Heart left ventricle (tissue), 16 donors: Measurements from ENCODE around the gene KRTAP12-4. TPM values are rescaled to one million over a fixed set of nuclear protein-coding genes. Genes with fewer than 3 reads are reported as not detected.
A peak's percentile ranks its signal among the peaks of the same experiment; 100 is the strongest.
"Not testable (repeated sequence)": the region's sequence is repeated elsewhere in the genome, so short reads cannot be mapped to it uniquely, and the experiment has no call there.

Experiments
- ATAC-seq, 4 donors: fragments of 200-7000 bp; cut with Tn5 transposase; one replicate each; pipeline ENCODE4 v1.9.1; 2020 to 2022; ENCODE audit warnings: moderate library complexity in 4 of 4, mild to moderate bottlenecking in 3 of 4, moderate number of reproducible peaks in 1 of 4
- DNase-seq, 5 donors: peaks; one replicate each; pipeline ENCODE4 v3.0.0-alpha.2; 2020
- H3K27ac ChIP-seq, 12 donors: fragments of 200-600 bp; sonication (generic) in 4 of 12; one replicate each; pipeline versions ENCODE4 v1.5.0 to v1.8.0; 2016 to 2022; ENCODE audit warnings: mild to moderate bottlenecking in 2 of 12
- H3K27me3 ChIP-seq, 9 donors: fragments of 200-600 bp; sonication (generic) in 2 of 9; one replicate each; pipeline versions ENCODE4 v1.5.1 to v1.8.0; 2016 to 2022; ENCODE audit warnings: mild to moderate bottlenecking in 3 of 9
- H3K36me3 ChIP-seq, 9 donors: fragments of 200-600 bp; sonication (generic) in 2 of 9; one replicate each; pipeline versions ENCODE4 v1.5.0 to v1.8.0; 2018 to 2022; ENCODE audit warnings: mild to moderate bottlenecking in 2 of 9
- H3K4me1 ChIP-seq, 12 donors: fragments of 200-600 bp; sonication (generic) in 4 of 12; one replicate each; pipeline versions ENCODE4 v1.5.0 to v1.8.0; 2016 to 2022; ENCODE audit warnings: mild to moderate bottlenecking in 3 of 12
- H3K4me3 ChIP-seq, 12 donors: fragments of 200-600 bp; sonication (generic) in 4 of 12; one replicate each; pipeline versions ENCODE4 v1.5.0 to v1.8.0; 2017 to 2022; ENCODE audit warnings: mild to moderate bottlenecking in 9 of 12, moderate library complexity in 4 of 12
- H3K9me3 ChIP-seq, 12 donors: fragments of 200-600 bp; sonication (generic) in 4 of 12; one replicate each; pipeline versions ENCODE4 v1.5.0 to v1.8.0; 2016 to 2022; ENCODE audit warnings: mild to moderate bottlenecking in 1 of 12
- CTCF ChIP-seq, 12 donors: fragments of 200-600 bp; sonication (generic) in 4 of 12; IDR thresholded peaks; one replicate each; pipeline versions ENCODE4 v1.5.0 to v1.8.0; 2018 to 2022; ENCODE audit warnings: antibody characterized with exemption in 12 of 12, mild to moderate bottlenecking in 5 of 12
- POLR2A ChIP-seq, 2 donors: fragments of 450-650 bp; IDR thresholded peaks; one replicate each; pipeline ENCODE4 v1.6.1; 2017; ENCODE audit warnings: antibody characterized with exemption in 2 of 2, mild to moderate bottlenecking in 2 of 2, moderate library complexity in 2 of 2
- WGBS, 4 donors: extraction: QIAGEN DNeasy Blood & Tissue Kit in 2 of 4; methylation state at CpG; one replicate each; pipeline versions ENCODE4 v1.1.5 to v1.1.7; 2013 to 2018; 5-methylcytosine and 5-hydroxymethylcytosine counted together
- intact Hi-C, 10 donors: fragments of 100-400 bp; cut with DNase I; formaldehyde crosslinking; loops; one replicate each; pipeline versions ENCODE4 v1.11.1 to v1.14.2; 2022
- polyA plus RNA-seq, 2 donors: library from polyadenylated mRNA; stranded (reverse); fragments of 200-250 nt; gene quantifications; one replicate each; pipeline ENCODE4 v1.2.3, GENCODE V29; 2013
- total RNA-seq, 9 donors: library from RNA; depleted of rRNA in 2 of 9; stranded (reverse); fragments of >200 nt in 2 of 9; fragmentation: NEBNext Ultra II Directional in 3 of 9; extraction: Animal tissue kit (Norgen Biotek cat#: 25700) in 3 of 9; gene quantifications; one replicate each; pipeline versions ENCODE4 v1.1.0 to v1.2.4, GENCODE V29; 2016 to 2023
- donor health status: ischemic (EF 13 %, LVEDD 7.1; RV severe dilation, severe dysfunction).
- donor health status: healthy with polysubstance abuse.
- donor health status: DM: no; HTN: yes; CAD: no.
- donor health status: DM: no; HTN: no; CAD: no.
- donor health status: ischemic (EF 25% LVEDD 6.9; RV normal size, moderate dysfunction).
- donor health status: ischemic (EF 25% LVEDD 5.7; RV mildly dilated, moderate dysfunction).
- donor health status: healthy.
- donor health status: DM: yes; HTN: yes; CAD: no.
- donor health status: ischemic (EF 35%, LVEDD 5.7; RV mildly dilated, moderate dysfunction).
- donor health status: nonischemic (EF 11% LVEDD 7.7; RV severe dilation, severe dysfunction).
- donor health status: DM: yes; HTN: yes; CAD: no.
- donor health status: PGD.
- donor health status: ischemic (EF 29% LVEDD 5.4; RV normal size, mild dysfunction).
- donor health status: nonischemic (EF 23%, LVEDD 6.1; RV moderate dilation, normal function).

Gene KRTAP12-4
- total and polyA plus RNA-seq, 11 donors = not detected

- WGBS, 4 donors = 89 to 92% (median 90%) methylated on average over 21 to 26 of the region's 26 CpGs
- no peak for TF ChIP-seq CTCF (IDR thresholded peaks at IDR 0.05)
- no peak for TF ChIP-seq POLR2A (IDR thresholded peaks at IDR 0.05)
- Histone ChIP-seq H3K27me3 (peaks cover 0 to 5% (median 0%) of the 10 kb centered on the region in 9 donors), H3K27ac (no peak overlapping the region), H3K9me3 (peaks cover 0 to 31% (median 5%) of the 10 kb centered on the region in 12 donors), H3K4me3 (no peak overlapping the region), H3K36me3 (no peaks in the 10 kb centered on the region), H3K4me1 (peaks cover 0 to 3% (median 0%) of the 10 kb centered on the region in 12 donors)
- intact Hi-C loops = no loop called here
- peak in 1 of 5 donors; percentile 56 for DNase-seq
- ATAC-seq = peak in 1 of 4 donors; percentile 19
These were observed 40.9 kb downstream of the KRTAP12-4 start for GRCh38 chr21:44613386-44614155.

GRCh38 chr21:44612669-44613229 lies 41.7 kb downstream of the KRTAP12-4 start:
- Histone ChIP-seq H3K9me3 (peaks cover 0 to 31% (median 5%) of the 10 kb centered on the region in 12 donors), H3K27me3 (peaks cover 0 to 5% (median 0%) of the 10 kb centered on the region in 9 donors), H3K4me1 (no peaks in the 10 kb centered on the region), H3K27ac (no peak overlapping the region), H3K36me3 (no peaks in the 10 kb centered on the region), H3K4me3 (no peak overlapping the region)
- intact Hi-C loops = no loop called here
- WGBS, 4 donors = 81 to 87% (median 86%) methylated on average over 10 to 13 of the region's 13 CpGs
- ATAC-seq (no peak), DNase-seq (peak in 1 of 5 donors; percentile 44)
- TF ChIP-seq POLR2A (IDR thresholded peaks at IDR 0.05) (no peak), CTCF (IDR thresholded peaks at IDR 0.05) (no peak)

GRCh38 chr21:44612029-44612486 lies 42.4 kb downstream of the KRTAP12-4 start, which contains the start of gene KRTAP10-8:
TSS of gene KRTAP10-8 (plus strand) at chr21:44612079. CDS start at chr21:44612101, 22 bp downstream.
- H3K9me3 ChIP-seq = peaks cover 0 to 31% (median 5%) of the 10 kb centered on the region in 12 donors
- H3K27me3 ChIP-seq = peaks cover 0 to 5% (median 0%) of the 10 kb centered on the region in 9 donors
- no peak for DNase-seq
- intact Hi-C loops = no loop called here
- H3K4me1 ChIP-seq = no peaks in the 10 kb centered on the region
- H3K4me3 ChIP-seq = no peak within 1 kb of the TSS
- no peak for ATAC-seq
- TF ChIP-seq POLR2A (IDR thresholded peaks at IDR 0.05) (no peak), CTCF (IDR thresholded peaks at IDR 0.05) (no peak)
- H3K36me3 ChIP-seq = no peaks in the 10 kb centered on the region
- no peak within 1 kb of the TSS for H3K27ac ChIP-seq
- 90 to 94% (median 92%) methylated on average over 6 to 8 of the region's 8 CpGs for WGBS, 4 donors

- Histone ChIP-seq H3K4me3 (no peak overlapping the region), H3K4me1 (no peaks in the 10 kb centered on the region), H3K36me3 (no peaks in the 10 kb centered on the region), H3K27ac (no peak overlapping the region), H3K27me3 (peaks cover 0 to 5% (median 0%) of the 10 kb centered on the region in 9 donors), H3K9me3 (peaks cover 0 to 36% (median 6%) of the 10 kb centered on the region in 12 donors)
- WGBS, 4 donors = 76 to 89% (median 86%) methylated on average over 4 of the region's 4 CpGs
- ATAC-seq (no peak), DNase-seq (no peak)
- TF ChIP-seq POLR2A (IDR thresholded peaks at IDR 0.05) = no peak
- no peak for TF ChIP-seq CTCF (IDR thresholded peaks at IDR 0.05)
- intact Hi-C loops = no loop called here
These were observed 42.9 kb downstream of the KRTAP12-4 start for GRCh38 chr21:44611551-44611950.

GRCh38 chr21:44610157-44610843 lies 44.2 kb downstream of the KRTAP12-4 start:
- peaks cover 0 to 37% (median 6%) of the 10 kb centered on the region in 12 donors for H3K9me3 ChIP-seq
- intact Hi-C loops, DNase-seq, H3K4me3 ChIP-seq, H3K27me3 ChIP-seq, H3K36me3 ChIP-seq, H3K27ac ChIP-seq, ATAC-seq, H3K4me1 ChIP-seq: not testable (repeated sequence)
- 86 to 98% (median 91%) methylated on average over 7 of the region's 7 CpGs for WGBS, 4 donors
